NCI-H1436 treated with DMSO at 0.1 percent for 48 hours (cell line): Measurements from ENCODE around the gene OPCML.

Experiments used
- DNase-seq: peaks from one replicate; lab custom pipeline; 2025; lab: John Stamatoyannopoulos, UW

The OPCML gene

DNA sequence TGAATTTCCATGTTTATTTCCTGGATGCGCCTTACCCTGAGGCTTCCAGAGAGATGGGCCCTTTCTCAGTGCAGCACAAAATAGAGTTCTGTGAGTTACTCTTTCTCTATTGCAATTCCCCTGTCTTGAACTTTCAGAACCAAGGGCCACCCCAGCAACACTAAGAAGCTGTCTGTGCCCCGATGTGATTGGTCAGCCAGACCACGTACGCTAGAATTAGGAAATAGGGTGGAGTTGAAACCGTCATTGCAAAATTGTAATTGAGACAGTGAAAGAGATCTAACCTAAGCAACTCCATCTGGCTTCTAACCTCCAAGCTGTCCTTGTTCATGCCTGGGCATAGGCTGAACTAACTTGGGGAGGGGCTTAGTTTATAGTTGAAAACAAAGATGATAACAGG lies 981.3 kb downstream of the OPCML start:
- DNase-seq: no peak

- no peak for DNase-seq
These were observed 982.7 kb downstream of the OPCML start for GRCh38 chr11:132549561-132549960.

GRCh38 chr11:132549001-132549400 lies 983.3 kb downstream of the OPCML start:
- no peak for DNase-seq

DNA sequence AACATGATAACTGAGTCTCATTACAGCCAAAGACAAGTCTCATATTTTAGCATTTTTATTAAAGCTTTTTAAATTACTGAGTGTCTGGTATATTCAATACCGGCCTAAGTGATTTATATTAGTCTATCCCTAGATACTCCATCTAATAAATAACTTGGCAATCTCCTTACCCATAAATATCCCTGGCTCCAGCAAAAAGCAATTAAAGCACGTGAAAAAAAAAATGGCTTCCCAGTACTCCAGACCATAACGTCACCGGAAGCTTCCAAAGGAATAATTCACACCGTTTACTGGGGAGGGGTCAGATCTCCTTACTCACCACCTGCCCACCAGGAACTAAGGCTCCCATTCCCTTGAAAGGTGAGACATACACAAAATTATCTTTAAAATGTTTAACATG lies 988.3 kb downstream of the OPCML start:
- no peak for DNase-seq

DNA sequence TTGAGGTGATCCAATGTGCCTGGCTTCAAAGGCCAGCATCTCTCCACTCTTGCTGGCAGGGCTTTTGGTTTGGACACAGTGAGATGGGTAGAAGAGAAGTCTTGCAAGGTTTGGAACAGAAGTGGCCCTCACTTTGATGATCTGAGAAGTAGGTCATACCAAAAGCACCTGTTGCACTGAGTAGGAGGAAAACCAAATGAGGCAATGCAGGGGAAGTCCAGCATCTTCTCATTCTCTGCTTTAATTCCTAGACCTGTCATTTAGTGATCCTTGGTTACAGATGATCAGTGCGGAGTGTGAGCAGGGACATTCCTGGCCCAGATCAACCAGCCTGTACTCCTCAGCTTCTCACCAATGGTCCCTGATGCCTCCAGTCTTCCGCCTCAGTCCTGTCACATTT lies 990.5 kb downstream of the OPCML start:
- no peak for DNase-seq

DNA sequence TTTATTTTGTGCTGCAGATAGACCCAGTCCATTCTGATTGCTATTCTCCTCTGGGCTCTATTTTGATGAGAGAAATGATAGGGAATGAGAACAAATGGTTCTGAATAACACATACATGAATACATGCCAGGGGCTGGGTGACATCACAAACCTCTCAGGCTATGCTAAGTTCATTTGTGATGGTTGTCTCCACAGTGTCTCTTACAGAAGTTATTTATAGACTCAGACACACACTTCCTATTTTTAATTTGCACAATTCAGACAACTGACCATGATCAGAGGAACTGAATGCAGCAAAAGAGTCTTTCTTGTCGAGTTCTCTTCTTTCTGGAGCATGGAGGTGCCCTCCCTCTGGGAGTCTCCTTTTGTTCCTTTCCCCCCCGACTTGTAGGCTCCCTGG lies 991.7 kb downstream of the OPCML start:
- no peak for DNase-seq

DNA sequence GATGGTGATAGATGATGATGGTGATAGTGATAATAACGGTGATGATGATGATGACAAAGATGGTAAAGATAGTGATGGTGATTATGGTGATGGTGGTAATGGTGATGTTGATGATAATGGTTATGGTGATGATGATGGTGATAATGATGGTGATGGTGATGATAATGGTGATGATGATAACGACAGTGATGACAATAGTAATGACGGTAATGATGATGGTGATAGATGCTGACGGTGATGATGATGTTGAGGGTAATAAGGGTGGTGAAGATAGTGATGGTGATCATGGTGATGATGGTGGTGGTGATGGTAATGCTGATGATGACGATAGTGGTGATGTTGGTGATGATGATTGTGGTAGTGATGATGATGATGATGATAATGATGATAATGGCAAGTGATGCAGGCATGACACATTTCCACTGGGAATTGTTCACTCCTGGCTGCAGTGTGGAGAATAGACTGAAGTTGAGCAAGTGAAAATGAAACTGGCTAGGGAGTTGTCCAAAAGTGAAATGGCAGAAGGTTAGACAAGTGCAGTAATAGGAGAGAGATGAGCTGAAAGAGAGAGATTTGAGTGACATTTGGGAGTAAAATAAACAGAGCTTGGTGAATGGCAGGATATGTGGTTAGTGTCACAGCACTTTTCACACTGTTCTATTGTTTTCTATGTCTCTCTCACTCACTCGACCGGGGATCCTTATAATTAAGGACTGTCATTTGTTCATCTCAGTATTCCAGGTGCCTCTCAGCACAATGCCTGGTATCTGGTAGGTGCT lies 992.5 kb downstream of the OPCML start:
- DNase-seq: no peak

GRCh38 chr11:132538642-132539041 lies 993.7 kb downstream of the OPCML start:
- no peak for DNase-seq

DNA sequence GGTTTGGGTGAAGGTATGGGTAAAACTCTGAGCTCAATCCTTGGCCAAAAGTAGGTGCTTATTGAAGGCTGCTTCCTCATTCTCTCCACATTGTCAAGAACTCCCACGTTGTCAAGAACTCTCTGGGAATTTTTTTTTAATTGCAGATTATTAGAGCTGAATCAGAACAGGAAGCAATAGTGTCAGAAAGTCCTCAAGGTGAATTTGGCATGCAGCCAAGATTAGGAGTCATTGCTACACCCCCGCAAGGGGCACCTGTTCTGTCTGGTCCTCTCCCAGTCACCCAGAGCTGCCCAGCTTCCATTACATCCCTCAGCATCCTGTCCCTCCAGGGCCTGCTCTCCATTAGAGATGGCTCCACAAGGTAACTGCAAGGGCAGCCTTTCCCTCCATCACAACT lies 996.5 kb downstream of the OPCML start:
- DNase-seq: no peak

DNA sequence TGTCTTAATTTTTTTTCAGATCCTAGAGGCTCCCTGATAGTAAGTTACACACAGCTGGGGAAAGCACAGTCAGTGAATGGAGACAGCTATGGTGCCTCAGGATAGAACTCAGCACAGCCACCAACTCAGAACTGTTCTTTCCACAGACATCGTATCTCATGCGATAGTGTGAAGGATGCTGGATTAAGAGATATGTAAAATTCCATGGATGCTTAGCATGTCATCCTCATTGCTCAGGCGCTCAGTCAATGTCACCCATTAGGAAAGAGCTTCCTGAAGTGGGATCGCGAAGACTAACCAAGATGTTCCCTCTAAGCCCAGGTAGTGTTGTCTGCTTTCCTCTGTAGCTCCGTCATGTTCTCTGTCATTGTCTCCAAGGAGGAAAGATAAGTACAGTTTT lies 1000.4 kb downstream of the OPCML start:
- DNase-seq: no peak

DNA sequence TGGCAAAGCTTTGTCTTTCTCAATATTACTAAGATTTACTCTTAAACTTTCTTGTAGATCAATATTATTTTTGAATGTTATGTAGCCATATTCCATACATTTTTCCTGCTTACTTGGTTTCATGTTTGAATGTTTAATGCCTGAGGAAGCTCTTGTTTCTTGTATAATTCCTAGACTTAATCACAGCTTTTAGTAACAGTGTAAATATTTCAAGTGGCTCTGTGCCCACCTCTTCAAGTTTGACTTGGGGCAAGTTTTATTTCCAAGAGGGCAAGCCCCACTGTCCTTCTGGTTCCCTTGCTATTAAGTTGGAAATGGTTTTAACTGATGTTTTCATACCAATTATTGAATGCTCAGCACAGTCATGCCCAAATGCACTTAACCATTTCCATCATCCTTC lies 1004.1 kb downstream of the OPCML start:
- no peak for DNase-seq

- DNase-seq: no peak
These were observed 1008.4 kb downstream of the OPCML start for GRCh38 chr11:132523929-132524328.

DNA sequence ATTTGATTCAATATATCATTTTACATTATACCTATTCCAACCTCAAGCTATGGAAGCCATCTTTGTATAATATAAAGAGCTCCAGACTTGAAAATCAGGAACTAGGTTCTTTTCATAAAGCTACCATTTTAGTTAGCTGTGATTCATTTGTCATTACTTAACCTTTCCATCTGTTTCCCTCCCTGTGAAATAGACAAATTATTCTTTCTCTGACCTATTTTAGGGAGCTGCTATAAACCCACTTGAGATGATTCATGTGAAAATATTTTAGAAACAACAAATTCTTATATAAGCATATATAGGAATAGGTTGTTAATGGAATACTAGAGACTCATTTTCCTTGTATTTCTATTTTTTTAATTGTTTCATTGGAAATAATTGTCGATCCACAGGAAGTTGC lies 1012.1 kb downstream of the OPCML start:
- no peak for DNase-seq

DNA sequence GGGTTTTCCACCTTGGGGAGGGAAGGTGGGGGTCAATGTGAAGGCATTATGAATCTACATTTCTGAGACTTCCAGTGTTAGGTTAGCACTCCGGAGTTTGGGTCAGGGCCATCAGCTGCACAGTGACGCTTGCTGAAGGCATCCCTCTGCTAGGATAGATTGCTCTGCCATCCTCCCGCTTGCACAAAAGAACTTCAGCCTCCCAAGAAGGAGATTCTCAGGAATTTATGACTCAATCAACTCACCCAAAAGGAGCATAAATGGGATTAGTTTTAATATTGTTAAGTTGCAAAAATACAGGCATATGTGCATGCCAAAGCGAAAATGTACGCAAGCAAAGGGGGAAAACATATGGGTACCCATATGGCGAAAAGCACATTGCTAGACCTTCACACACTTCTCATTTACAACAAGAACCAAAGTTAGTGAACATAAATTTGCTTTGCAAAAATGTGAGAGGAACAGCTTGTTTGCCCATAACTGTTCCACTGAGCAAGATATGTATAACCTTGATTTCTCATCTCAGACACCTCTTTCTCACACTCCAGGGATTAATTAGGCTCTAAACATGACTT lies 1013.0 kb downstream of the OPCML start:
- no peak for DNase-seq

DNA sequence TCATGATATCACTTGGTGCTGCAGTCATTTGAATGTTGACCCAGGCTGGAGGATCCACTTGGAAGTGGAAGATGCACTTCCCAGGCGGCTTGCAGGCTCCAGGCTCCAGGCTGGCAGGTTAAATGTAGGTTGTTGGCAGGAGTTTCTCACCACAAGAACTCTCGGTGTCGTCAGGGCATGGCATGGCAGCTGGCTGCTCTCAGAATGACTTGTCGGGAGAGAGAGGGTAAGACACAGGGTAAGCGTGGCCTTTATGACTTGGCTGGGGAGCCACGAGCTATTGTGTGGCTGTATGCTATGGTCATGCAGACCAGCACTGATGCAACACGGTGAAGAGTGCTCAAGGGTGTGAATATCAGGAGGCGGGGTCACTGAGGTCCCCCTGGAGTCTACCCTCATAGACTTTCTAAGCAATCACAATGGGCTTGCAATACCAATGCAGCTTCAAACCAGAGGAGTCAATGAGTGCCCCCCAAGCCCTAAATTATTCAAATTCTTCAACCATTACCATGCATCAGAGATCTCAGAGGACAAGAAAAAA lies 1027.7 kb downstream of the OPCML start:
- DNase-seq: no peak

GRCh38 chr11:132501356-132501755 lies 1030.9 kb downstream of the OPCML start:
- DNase-seq: no peak

GRCh38 chr11:132499661-132500060 lies 1032.6 kb downstream of the OPCML start:
- no peak for DNase-seq

- DNase-seq: no peak
These were observed 1036.0 kb downstream of the OPCML start for GRCh38 chr11:132496341-132496740.

GRCh38 chr11:132493801-132494200 lies 1038.5 kb downstream of the OPCML start:
- DNase-seq: no peak

GRCh38 chr11:132490978-132491377 lies 1041.3 kb downstream of the OPCML start:
- no peak for DNase-seq

- no peak for DNase-seq
These were observed 1046.2 kb downstream of the OPCML start for GRCh38 chr11:132486060-132486459.

GRCh38 chr11:132475026-132475425 lies 1057.3 kb downstream of the OPCML start:
- no peak for DNase-seq

DNA sequence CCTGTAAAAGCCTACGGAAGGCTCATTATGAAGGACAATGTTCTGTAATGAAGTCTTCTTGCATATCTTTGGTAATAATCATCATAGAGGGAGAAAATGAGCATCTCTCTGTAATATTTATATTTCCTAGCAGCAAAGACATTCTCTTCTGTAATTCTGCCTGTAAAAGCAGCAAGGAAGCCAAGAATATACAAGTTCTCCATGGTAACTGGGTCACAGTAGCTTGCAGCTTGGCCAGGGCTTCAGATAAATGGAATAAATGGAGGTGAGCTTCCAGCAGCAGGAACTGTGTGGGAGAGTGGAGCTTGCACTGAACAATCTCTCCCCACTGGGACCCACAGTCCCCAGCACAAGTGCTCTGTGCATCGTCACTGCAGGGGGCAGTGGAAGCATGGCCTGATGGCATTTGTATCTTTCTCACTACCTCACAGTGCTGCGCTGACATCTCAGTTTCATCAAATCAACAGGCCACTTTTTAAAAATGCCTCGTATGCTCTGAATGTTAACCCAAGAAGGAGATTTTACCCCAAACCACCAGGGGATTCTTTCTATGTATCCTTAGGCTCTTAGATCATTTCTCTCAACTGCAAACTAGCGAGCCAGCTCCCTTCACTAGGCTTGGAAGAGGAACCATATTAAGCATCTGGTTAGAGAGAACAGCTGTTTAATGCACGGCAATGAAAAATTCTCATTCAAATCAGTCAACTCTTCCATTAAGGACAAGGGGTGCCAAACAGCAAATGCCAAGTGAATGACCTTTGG lies 1059.7 kb downstream of the OPCML start:
- DNase-seq: no peak
